NCI-H82 treated with DMSO at 0.1 percent for 48 hours (cell line): ENCODE results near the gene PAPPA2.
A peak's percentile ranks its signal among the peaks of the same experiment; 100 is the strongest.
"Not testable (repeated sequence)": the region's sequence is repeated elsewhere in the genome, so short reads cannot be mapped to it uniquely, and the experiment has no call there.

ENCODE experiments used
- DNase-seq: peaks from one replicate; lab custom pipeline; 2025; ENCODE audit not compliant: unreplicated experiment; lab: John Stamatoyannopoulos, UW

The PAPPA2 gene

GRCh38 chr1:176752505-176752904 lies 289.5 kb downstream of the PAPPA2 start:
- DNase-seq: no peak

- no peak for DNase-seq
Observed at GRCh38 chr1:176754676-176755075, 291.7 kb downstream of the PAPPA2 start.

- not testable (repeated sequence) for DNase-seq
Observed at GRCh38 chr1:176756817-176757216, 293.8 kb downstream of the PAPPA2 start.

- DNase-seq: no peak
Observed at GRCh38 chr1:176765608-176766007, 302.6 kb downstream of the PAPPA2 start.

- no peak for DNase-seq
Observed at GRCh38 chr1:176766779-176767178, 303.8 kb downstream of the PAPPA2 start.

GRCh38 chr1:176767714-176768136 lies 304.8 kb downstream of the PAPPA2 start:
- DNase-seq: no peak

GRCh38 chr1:176768532-176768931 lies 305.6 kb downstream of the PAPPA2 start:
- no peak for DNase-seq

- DNase-seq: no peak
Observed at GRCh38 chr1:176770066-176770465, 307.1 kb downstream of the PAPPA2 start.

GRCh38 chr1:176773038-176773437 lies 310.1 kb downstream of the PAPPA2 start:
- DNase-seq: peak; percentile 30

GRCh38 chr1:176774224-176774623 lies 311.2 kb downstream of the PAPPA2 start:
- no peak for DNase-seq

GRCh38 chr1:176775378-176775777 lies 312.4 kb downstream of the PAPPA2 start:
- DNase-seq: no peak

- DNase-seq: no peak
Observed at GRCh38 chr1:176775996-176776395, 313.0 kb downstream of the PAPPA2 start.

GRCh38 chr1:176778056-176778455 lies 315.1 kb downstream of the PAPPA2 start:
- no peak for DNase-seq

- no peak for DNase-seq
Observed at GRCh38 chr1:176779992-176780328, 317.0 kb downstream of the PAPPA2 start.

GRCh38 chr1:176783309-176783708 lies 320.3 kb downstream of the PAPPA2 start:
- DNase-seq: no peak

GRCh38 chr1:176785056-176785455 lies 322.1 kb downstream of the PAPPA2 start:
- no peak for DNase-seq

- DNase-seq: no peak
Observed at GRCh38 chr1:176785791-176786190, 322.8 kb downstream of the PAPPA2 start.

GRCh38 chr1:176786274-176786673 lies 323.3 kb downstream of the PAPPA2 start:
- no peak for DNase-seq

- peak; percentile 51 for DNase-seq
Observed at GRCh38 chr1:176789571-176790090, 326.7 kb downstream of the PAPPA2 start.

GRCh38 chr1:176790786-176791185 lies 327.8 kb downstream of the PAPPA2 start:
- DNase-seq: no peak

GRCh38 chr1:176791906-176792305 lies 328.9 kb downstream of the PAPPA2 start:
- DNase-seq: no peak

GRCh38 chr1:176794897-176795508 lies 332.0 kb downstream of the PAPPA2 start:
- no peak for DNase-seq

GRCh38 chr1:176795929-176796328 lies 333.0 kb downstream of the PAPPA2 start:
- DNase-seq: no peak
